ENCODE measurements around the gene MEGF8. TPM values are rescaled to one million over a fixed set of nuclear protein-coding genes. Genes with fewer than 3 reads are reported as not detected.
A peak's percentile ranks its signal among the peaks of the same experiment; 100 is the strongest.

Gene MEGF8
- total and polyA plus RNA-seq, 2 of the 13 experiments (the other 11 are each of a cell fraction or from before 2014, with no cell fraction given) = 4.0 to 8.8 TPM

DNA sequence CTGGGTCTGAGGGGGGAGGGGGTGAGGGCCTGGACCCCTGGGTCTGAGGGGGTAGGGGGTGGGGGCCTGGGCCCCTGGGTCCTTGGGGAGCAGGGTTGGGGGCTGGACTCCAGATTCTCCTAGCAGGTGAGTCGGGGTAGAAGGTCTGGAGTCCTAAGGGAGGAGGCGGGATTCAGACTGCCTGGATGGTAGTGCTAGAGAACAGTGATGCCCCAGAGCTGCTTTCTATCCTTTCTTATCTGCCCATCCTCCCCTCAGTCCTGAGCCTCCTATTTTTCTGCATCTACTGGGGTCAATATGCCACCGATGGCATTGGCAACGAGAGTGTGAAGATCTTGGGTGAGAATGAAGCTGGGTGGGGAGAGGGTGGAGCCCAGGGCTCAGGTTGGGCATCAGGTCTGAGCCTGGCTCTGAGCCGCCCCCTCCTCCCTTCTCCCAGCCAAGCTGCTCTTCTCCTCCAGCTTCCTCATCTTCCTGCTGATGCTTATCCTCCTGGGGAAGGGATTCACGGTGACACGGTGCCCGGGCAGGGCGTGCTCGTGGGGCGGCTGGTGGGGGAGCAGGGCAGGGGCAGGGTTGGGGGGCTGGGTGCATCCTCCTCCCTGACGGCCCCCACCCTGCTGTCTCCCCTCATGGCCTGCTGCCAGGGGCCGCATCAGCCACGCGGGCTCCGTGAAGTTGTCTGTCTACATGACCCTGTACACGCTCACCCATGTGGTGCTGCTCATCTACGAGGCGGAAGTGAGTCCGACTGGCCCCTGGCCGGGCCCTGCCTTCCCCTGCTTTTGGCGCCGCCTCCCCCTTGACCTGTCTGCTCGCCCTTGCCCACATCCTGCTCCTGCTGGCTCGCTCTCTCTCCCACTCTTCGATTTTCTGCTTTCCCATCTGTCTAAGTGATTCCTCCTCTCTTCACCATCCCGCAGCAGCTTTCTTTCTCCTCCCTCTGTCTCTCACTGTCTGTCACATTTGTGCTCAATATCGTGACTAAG lies 8.9 kb upstream of the MEGF8 start (continued):
- TF ChIP-seq, protein P1, sequence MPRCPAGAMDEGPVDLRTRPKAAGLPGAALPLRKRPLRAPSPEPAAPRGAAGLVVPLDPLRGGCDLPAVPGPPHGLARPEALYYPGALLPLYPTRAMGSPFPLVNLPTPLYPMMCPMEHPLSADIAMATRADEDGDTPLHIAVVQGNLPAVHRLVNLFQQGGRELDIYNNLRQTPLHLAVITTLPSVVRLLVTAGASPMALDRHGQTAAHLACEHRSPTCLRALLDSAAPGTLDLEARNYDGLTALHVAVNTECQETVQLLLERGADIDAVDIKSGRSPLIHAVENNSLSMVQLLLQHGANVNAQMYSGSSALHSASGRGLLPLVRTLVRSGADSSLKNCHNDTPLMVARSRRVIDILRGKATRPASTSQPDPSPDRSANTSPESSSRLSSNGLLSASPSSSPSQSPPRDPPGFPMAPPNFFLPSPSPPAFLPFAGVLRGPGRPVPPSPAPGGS (CRISPR knock-in tag; IDR thresholded peaks at IDR 0.05) = no peak
- TF ChIP-seq HOXD1 (CRISPR knock-in tag; IDR thresholded peaks at IDR 0.05) (no peak), ZFP82 (CRISPR knock-in tag; IDR thresholded peaks at IDR 0.05; ENCODE audit: borderline replicate concordance) (no peak), SOX13 (IDR thresholded peaks at IDR 0.05) (no peak), SOX13 (CRISPR knock-in tag; conservative IDR thresholded peaks at IDR 0.05 in 1 of 2, IDR thresholded peaks at IDR 0.05 in 1 of 2) (no peak), ZFP1 (CRISPR knock-in tag; IDR thresholded peaks at IDR 0.05) (no peak), HHEX (CRISPR knock-in tag; IDR thresholded peaks at IDR 0.05) (no peak), NAIF1 (CRISPR knock-in tag; IDR thresholded peaks at IDR 0.05; ENCODE audit: borderline replicate concordance) (no peak), ZNF615 (CRISPR knock-in tag; IDR thresholded peaks at IDR 0.05; ENCODE audit: borderline replicate concordance) (no peak), SRSF4 (IDR thresholded peaks at IDR 0.05; ENCODE audit: low read depth, low read length, poor library complexity, severe bottlenecking) (no peak), ZNF775 (CRISPR knock-in tag; IDR thresholded peaks at IDR 0.05; ENCODE audit: borderline replicate concordance) (no peak), ERF (CRISPR knock-in tag; IDR thresholded peaks at IDR 0.05) (peak; percentile 67; the same call in 1 of the 2 replicates), DPF2 (CRISPR knock-in tag; IDR thresholded peaks at IDR 0.05; ENCODE audit: borderline replicate concordance, low read depth) (no peak), GABPA (IDR thresholded peaks at IDR 0.05; ENCODE audit: low read depth, low read length) (peak; percentile 50), GABPA (CRISPR knock-in tag; IDR thresholded peaks at IDR 0.05; ENCODE audit: low read depth) (peak; percentile 72), ZNF20 (CRISPR knock-in tag; IDR thresholded peaks at IDR 0.05) (no peak)
- TF ChIP-seq, protein P2, sequence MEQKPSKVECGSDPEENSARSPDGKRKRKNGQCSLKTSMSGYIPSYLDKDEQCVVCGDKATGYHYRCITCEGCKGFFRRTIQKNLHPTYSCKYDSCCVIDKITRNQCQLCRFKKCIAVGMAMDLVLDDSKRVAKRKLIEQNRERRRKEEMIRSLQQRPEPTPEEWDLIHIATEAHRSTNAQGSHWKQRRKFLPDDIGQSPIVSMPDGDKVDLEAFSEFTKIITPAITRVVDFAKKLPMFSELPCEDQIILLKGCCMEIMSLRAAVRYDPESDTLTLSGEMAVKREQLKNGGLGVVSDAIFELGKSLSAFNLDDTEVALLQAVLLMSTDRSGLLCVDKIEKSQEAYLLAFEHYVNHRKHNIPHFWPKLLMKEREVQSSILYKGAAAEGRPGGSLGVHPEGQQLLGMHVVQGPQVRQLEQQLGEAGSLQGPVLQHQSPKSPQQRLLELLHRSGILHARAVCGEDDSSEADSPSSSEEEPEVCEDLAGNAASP (CRISPR knock-in tag; IDR thresholded peaks at IDR 0.05; ENCODE audit: borderline replicate concordance) = no peak
- TF ChIP-seq, protein P3, sequence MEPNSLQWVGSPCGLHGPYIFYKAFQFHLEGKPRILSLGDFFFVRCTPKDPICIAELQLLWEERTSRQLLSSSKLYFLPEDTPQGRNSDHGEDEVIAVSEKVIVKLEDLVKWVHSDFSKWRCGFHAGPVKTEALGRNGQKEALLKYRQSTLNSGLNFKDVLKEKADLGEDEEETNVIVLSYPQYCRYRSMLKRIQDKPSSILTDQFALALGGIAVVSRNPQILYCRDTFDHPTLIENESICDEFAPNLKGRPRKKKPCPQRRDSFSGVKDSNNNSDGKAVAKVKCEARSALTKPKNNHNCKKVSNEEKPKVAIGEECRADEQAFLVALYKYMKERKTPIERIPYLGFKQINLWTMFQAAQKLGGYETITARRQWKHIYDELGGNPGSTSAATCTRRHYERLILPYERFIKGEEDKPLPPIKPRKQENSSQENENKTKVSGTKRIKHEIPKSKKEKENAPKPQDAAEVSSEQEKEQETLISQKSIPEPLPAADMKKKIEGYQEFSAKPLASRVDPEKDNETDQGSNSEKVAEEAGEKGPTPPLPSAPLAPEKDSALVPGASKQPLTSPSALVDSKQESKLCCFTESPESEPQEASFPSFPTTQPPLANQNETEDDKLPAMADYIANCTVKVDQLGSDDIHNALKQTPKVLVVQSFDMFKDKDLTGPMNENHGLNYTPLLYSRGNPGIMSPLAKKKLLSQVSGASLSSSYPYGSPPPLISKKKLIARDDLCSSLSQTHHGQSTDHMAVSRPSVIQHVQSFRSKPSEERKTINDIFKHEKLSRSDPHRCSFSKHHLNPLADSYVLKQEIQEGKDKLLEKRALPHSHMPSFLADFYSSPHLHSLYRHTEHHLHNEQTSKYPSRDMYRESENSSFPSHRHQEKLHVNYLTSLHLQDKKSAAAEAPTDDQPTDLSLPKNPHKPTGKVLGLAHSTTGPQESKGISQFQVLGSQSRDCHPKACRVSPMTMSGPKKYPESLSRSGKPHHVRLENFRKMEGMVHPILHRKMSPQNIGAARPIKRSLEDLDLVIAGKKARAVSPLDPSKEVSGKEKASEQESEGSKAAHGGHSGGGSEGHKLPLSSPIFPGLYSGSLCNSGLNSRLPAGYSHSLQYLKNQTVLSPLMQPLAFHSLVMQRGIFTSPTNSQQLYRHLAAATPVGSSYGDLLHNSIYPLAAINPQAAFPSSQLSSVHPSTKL (CRISPR knock-in tag; IDR thresholded peaks at IDR 0.05) = 0 out of 2 replicates have a peak, but pooled peaks have one; percentile 23
- TF ChIP-seq, protein P4, sequence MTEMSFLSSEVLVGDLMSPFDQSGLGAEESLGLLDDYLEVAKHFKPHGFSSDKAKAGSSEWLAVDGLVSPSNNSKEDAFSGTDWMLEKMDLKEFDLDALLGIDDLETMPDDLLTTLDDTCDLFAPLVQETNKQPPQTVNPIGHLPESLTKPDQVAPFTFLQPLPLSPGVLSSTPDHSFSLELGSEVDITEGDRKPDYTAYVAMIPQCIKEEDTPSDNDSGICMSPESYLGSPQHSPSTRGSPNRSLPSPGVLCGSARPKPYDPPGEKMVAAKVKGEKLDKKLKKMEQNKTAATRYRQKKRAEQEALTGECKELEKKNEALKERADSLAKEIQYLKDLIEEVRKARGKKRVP (CRISPR knock-in tag; IDR thresholded peaks at IDR 0.05) = no peak
